ENCODE data around the gene WDR7. TPM values are rescaled to one million over a fixed set of nuclear protein-coding genes. Genes with fewer than 3 reads are reported as not detected.

Gene WDR7
- total and polyA plus RNA-seq, 9 of the 15 experiments (the other 6 are each of a cell fraction or from before 2014, with no cell fraction given): 1.4 to 9.4 (median 5.3) TPM

DNA sequence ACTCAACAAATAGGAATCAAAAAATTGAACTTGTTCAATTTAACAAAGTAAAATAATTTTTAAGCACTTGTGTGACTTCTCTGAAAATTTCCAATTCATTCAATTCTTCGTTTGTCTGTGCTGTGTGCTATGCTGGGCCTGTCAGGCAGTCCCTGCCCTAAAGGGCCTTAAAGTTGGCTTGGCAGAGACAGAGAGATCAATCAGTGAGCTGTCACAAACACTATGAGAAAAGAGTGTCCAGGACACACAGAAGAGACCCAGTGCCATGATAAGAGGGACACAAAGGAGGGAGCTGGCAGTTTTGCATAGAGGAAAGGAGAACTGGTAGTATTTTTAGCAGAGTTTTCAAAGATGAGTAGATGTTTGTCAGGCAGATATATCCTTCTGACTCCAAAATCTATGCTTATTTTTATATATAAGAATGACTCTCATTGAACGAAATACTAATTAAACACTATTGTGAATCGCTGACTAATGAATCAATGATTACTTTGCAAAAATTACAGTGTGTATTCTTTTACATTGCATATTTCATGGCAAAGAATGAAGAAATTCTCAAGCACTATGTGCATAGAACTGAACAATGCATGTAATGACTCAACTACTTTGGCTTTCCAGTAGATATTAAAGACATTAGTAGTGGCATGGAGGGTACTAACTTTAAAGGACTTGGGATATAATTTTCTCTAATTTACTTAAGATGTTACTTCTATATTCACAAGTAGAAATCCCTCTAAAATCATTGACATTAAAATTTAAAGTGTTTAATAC, 302.5 kb downstream of the WDR7 start:
- no peak overlapping the region for H3K4me2 ChIP-seq (ENCODE audit: insufficient read depth, low read length)
- ChIA-PET CTCF (ENCODE audit: low intra/inter-chr PET ratio) (no interaction called here), POLR2A (no interaction called here)
- no peaks in the 10 kb centered on the region for H3K9me1 ChIP-seq (ENCODE audit: control insufficient read depth, insufficient read depth, low read length)
- in situ Hi-C loops (cut with MboI) (no loop called here), intact Hi-C loops (cut with micrococcal nuclease) (no loop called here)
- H3K9me3 ChIP-seq (replicated peaks; ENCODE audit: control insufficient read depth, insufficient read depth, low read depth, low read length): no peaks in the 10 kb centered on the region
- no peak for ATAC-seq
- no peaks in the 10 kb centered on the region for H3K27me3 ChIP-seq (ENCODE audit: control insufficient read depth in 2 of 2, insufficient read depth in 2 of 2, low read length in 2 of 2)
- H3K9ac ChIP-seq (ENCODE audit: insufficient read depth in 1 of 2, low read depth in 2 of 2, low read length in 2 of 2): no peak overlapping the region
- H3K4me1 ChIP-seq (replicated peaks in 1 of 2; ENCODE audit: control insufficient read depth in 2 of 2, insufficient read depth in 2 of 2, low read length in 2 of 2): no peaks in the 10 kb centered on the region
- no TSS peak for BruUV-seq (replicated peaks)
- H3K4me3 ChIP-seq: no peak overlapping the region
- no peak for TF ChIP-seq ZNF57 (CRISPR knock-in tag; IDR thresholded peaks at IDR 0.05)
- TF ChIP-seq DACH1 (IDR thresholded peaks at IDR 0.05; ENCODE audit: partially characterized antibody): no peak
- no peak for TF ChIP-seq IFI16 (CRISPR knock-in tag; IDR thresholded peaks at IDR 0.05)
- no peak for TF ChIP-seq HMG20B (CRISPR knock-in tag; IDR thresholded peaks at IDR 0.05)
- FAIRE-seq: no peak
- H3K36me3 ChIP-seq (ENCODE audit: control insufficient read depth, insufficient read depth, low read length): no peaks in the 10 kb centered on the region
- whole genome bisulfite sequencing (ENCODE audit: insufficient coverage, low coverage, missing lambda C conversion rate): 4% methylated on average over 3 of the region's 3 CpGs
- no peaks in the 10 kb centered on the region for H3K79me2 ChIP-seq (ENCODE audit: control insufficient read depth, insufficient read depth, low read length)
- H2AFZ ChIP-seq (ENCODE audit: low read depth, low read length): no peak overlapping the region
- H3K27ac ChIP-seq (ENCODE audit: extremely low read depth, low read depth, low read length): no peak overlapping the region
- H4K20me1 ChIP-seq (replicated peaks; ENCODE audit: control insufficient read depth, insufficient read depth, low read length): no peaks in the 10 kb centered on the region
- DNase-seq (ENCODE audit: extremely low read depth in 1 of 4, low spot score in 3 of 4): no peak

DNA sequence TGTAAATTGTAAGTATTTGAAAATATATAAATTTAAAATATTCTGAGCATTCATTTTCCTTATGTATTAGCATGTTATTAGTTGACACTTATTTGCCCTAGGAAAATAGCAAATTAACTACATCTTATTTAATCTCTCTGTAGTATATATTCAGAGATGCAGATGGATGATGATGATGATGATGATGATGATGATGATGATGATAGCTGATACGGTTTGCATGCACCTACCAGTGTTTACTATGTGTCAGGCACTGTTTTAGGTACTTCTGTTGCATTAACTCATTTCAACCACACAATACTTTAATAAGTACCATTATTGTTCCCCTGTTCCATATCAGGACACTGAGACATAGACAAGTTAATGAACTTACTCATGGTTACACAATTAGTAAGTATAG, 304.3 kb downstream of the WDR7 start:
- ATAC-seq (no peak), FAIRE-seq (no peak), DNase-seq (ENCODE audit: extremely low read depth in 1 of 4, low spot score in 3 of 4) (no peak)
- no peak overlapping the region for H3K27ac ChIP-seq (ENCODE audit: extremely low read depth, low read depth, low read length)
- no peaks in the 10 kb centered on the region for H3K4me1 ChIP-seq (replicated peaks in 1 of 2; ENCODE audit: control insufficient read depth in 2 of 2, insufficient read depth in 2 of 2, low read length in 2 of 2)
- 0% methylated on average over 1 of the region's 1 CpG for WGBS (ENCODE audit: insufficient coverage, low coverage, missing lambda C conversion rate)
- H3K9ac ChIP-seq (ENCODE audit: insufficient read depth in 1 of 2, low read depth in 2 of 2, low read length in 2 of 2): no peak overlapping the region
- H3K79me2 ChIP-seq (ENCODE audit: control insufficient read depth, insufficient read depth, low read length): no peaks in the 10 kb centered on the region
- no peaks in the 10 kb centered on the region for H4K20me1 ChIP-seq (replicated peaks; ENCODE audit: control insufficient read depth, insufficient read depth, low read length)
- intact Hi-C loops (cut with micrococcal nuclease) (no loop called here), in situ Hi-C loops (cut with MboI) (no loop called here)
- no TSS peak for BruUV-seq (replicated peaks)
- H3K9me1 ChIP-seq (ENCODE audit: control insufficient read depth, insufficient read depth, low read length): no peaks in the 10 kb centered on the region
- no peak overlapping the region for H3K4me3 ChIP-seq
- H3K9me3 ChIP-seq (replicated peaks; ENCODE audit: control insufficient read depth, insufficient read depth, low read depth, low read length): no peaks in the 10 kb centered on the region
- H2AFZ ChIP-seq (ENCODE audit: low read depth, low read length): no peak overlapping the region
- H3K4me2 ChIP-seq (ENCODE audit: insufficient read depth, low read length): no peak overlapping the region
- no peaks in the 10 kb centered on the region for H3K36me3 ChIP-seq (ENCODE audit: control insufficient read depth, insufficient read depth, low read length)
- no peaks in the 10 kb centered on the region for H3K27me3 ChIP-seq (ENCODE audit: control insufficient read depth in 2 of 2, insufficient read depth in 2 of 2, low read length in 2 of 2)
- CTCF ChIA-PET (ENCODE audit: low intra/inter-chr PET ratio): no interaction called here
- POLR2A ChIA-PET: no interaction called here
- TF ChIP-seq DMBX1 (CRISPR knock-in tag; IDR thresholded peaks at IDR 0.05; ENCODE audit: borderline replicate concordance): no peak
- TF ChIP-seq ZNF695 (CRISPR knock-in tag; IDR thresholded peaks at IDR 0.05): no peak
- TF ChIP-seq, protein P1, sequence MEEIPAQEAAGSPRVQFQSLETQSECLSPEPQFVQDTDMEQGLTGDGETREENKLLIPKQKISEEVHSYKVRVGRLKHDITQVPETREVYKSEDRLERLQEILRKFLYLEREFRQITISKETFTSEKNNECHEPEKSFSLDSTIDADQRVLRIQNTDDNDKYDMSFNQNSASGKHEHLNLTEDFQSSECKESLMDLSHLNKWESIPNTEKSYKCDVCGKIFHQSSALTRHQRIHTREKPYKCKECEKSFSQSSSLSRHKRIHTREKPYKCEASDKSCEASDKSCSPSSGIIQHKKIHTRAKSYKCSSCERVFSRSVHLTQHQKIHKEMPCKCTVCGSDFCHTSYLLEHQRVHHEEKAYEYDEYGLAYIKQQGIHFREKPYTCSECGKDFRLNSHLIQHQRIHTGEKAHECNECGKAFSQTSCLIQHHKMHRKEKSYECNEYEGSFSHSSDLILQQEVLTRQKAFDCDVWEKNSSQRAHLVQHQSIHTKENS (CRISPR knock-in tag; IDR thresholded peaks at IDR 0.05): no peak
- TF ChIP-seq RUNX1 (IDR thresholded peaks at IDR 0.05; ENCODE audit: low read depth): no peak
- TF ChIP-seq ZEB2 (IDR thresholded peaks at IDR 0.05): no peak
- TF ChIP-seq, protein P2, sequence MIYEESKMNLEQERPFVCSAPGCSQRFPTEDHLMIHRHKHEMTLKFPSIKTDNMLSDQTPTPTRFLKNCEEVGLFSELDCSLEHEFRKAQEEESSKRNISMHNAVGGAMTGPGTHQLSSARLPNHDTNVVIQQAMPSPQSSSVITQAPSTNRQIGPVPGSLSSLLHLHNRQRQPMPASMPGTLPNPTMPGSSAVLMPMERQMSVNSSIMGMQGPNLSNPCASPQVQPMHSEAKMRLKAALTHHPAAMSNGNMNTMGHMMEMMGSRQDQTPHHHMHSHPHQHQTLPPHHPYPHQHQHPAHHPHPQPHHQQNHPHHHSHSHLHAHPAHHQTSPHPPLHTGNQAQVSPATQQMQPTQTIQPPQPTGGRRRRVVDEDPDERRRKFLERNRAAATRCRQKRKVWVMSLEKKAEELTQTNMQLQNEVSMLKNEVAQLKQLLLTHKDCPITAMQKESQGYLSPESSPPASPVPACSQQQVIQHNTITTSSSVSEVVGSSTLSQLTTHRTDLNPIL (CRISPR knock-in tag; IDR thresholded peaks at IDR 0.05): no peak
- no peak for TF ChIP-seq CBX5 (IDR thresholded peaks at IDR 0.05; ENCODE audit: borderline replicate concordance, low read depth)
- TF ChIP-seq ZNF766 (CRISPR knock-in tag; conservative IDR thresholded peaks at IDR 0.05): no peak
- TF ChIP-seq MCM5 (IDR thresholded peaks at IDR 0.05; ENCODE audit: low read depth): no peak
- TF ChIP-seq CHD1 (IDR thresholded peaks at IDR 0.05; ENCODE audit: low read length): no peak
- no peak for TF ChIP-seq L3MBTL2 (IDR thresholded peaks at IDR 0.05)
- no peak for TF ChIP-seq MED1 (CRISPR knock-in tag; IDR thresholded peaks at IDR 0.05; ENCODE audit: borderline replicate concordance)

Measured in K562 (cell line).